Neuronal stem cell (in vitro differentiated cells): Measurements from ENCODE around the gene APEH.

ENCODE experiments used
- DNase-seq: peaks from one replicate; pipeline ENCODE4 v3.0.0-alpha.2; 2013; ENCODE audit warnings: low spot score
- H2AFZ ChIP-seq: one replicate; pipeline ENCODE4 v1.6.1; 2013; ENCODE audit warnings: mild to moderate bottlenecking, low read length, inconsistent platforms
- H2AK5ac ChIP-seq: 2 replicates; pipeline ENCODE4 v1.6.1; 2013; ENCODE audit warnings: low read depth, mild to moderate bottlenecking, inconsistent platforms, low read length, moderate library complexity, mixed read lengths
- H2BK120ac ChIP-seq: 2 replicates; pipeline ENCODE4 v1.6.1; 2013; ENCODE audit warnings: low read depth, mild to moderate bottlenecking, inconsistent platforms, low read length, moderate library complexity, mixed read lengths
- H2BK12ac ChIP-seq: one replicate; pipeline ENCODE4 v1.6.1; 2013; ENCODE audit warnings: low read length, inconsistent platforms
- H2BK15ac ChIP-seq: 2 replicates; pipeline ENCODE4 v1.6.1; 2013; ENCODE audit warnings: mild to moderate bottlenecking, low read length, inconsistent platforms, mixed read lengths
- H2BK5ac ChIP-seq: one replicate; pipeline ENCODE4 v1.6.1; 2013; ENCODE audit warnings: inconsistent platforms, mild to moderate bottlenecking, low read length, moderate library complexity
- H3K14ac ChIP-seq: one replicate; pipeline ENCODE4 v1.6.1; 2013; ENCODE audit warnings: low read length, inconsistent platforms
- H3K18ac ChIP-seq: 2 replicates; pipeline ENCODE4 v1.6.1; 2013; ENCODE audit warnings: low read length, inconsistent platforms
- H3K23ac ChIP-seq: 2 replicates; pipeline ENCODE4 v1.6.1; 2013; ENCODE audit warnings: low read depth, mild to moderate bottlenecking, mixed read lengths, low read length, inconsistent platforms; ENCODE audit not compliant: poor library complexity
- H3K27ac ChIP-seq: replicated peaks from 3 replicates; pipeline ENCODE4 v1.5.1; 2013; ENCODE audit warnings: low read length, inconsistent platforms
- H3K27me3 ChIP-seq, 3 experiments: 2 replicates each; pipeline ENCODE4 v1.6.1; 2013; ENCODE audit warnings: low read length in 3 of 3, mild to moderate bottlenecking in 2 of 3, inconsistent platforms in 1 of 3, low read depth in 1 of 3, mixed read lengths in 1 of 3, moderate library complexity in 1 of 3; ENCODE audit not compliant: control insufficient read depth in 3 of 3, insufficient read depth in 3 of 3
- H3K36me3 ChIP-seq, 2 donors: replicated peaks in 1 of 2; 2 replicates each; pipeline ENCODE4 v1.6.1; 2013; ENCODE audit warnings: low read length in 2 of 2; ENCODE audit not compliant: control insufficient read depth in 2 of 2, insufficient read depth in 2 of 2
- H3K4ac ChIP-seq: 2 replicates; pipeline ENCODE4 v1.6.1; 2013; ENCODE audit warnings: inconsistent platforms, mild to moderate bottlenecking, low read length, moderate library complexity
- H3K4me1 ChIP-seq, 2 donors: 1 replicate in 1 of 2; 2 replicates in 1 of 2; pipeline ENCODE4 v1.6.1; 2013; ENCODE audit warnings: low read length in 2 of 2, low read depth in 1 of 2; ENCODE audit not compliant: control insufficient read depth in 2 of 2, insufficient read depth in 1 of 2
- H3K4me2 ChIP-seq: one replicate; pipeline ENCODE4 v1.6.1; 2013; ENCODE audit warnings: mild to moderate bottlenecking, low read length, inconsistent platforms; ENCODE audit not compliant: insufficient read depth, poor library complexity, severe bottlenecking
- H3K4me3 ChIP-seq, 2 donors: 2 replicates each; pipeline ENCODE4 v1.5.1; 2013; ENCODE audit warnings: low read length in 2 of 2, mild to moderate bottlenecking in 2 of 2, inconsistent platforms in 1 of 2, moderate library complexity in 1 of 2
- H3K79me1 ChIP-seq: one replicate; pipeline ENCODE4 v1.6.1; 2013; ENCODE audit warnings: low read depth, mild to moderate bottlenecking, inconsistent platforms, low read length, moderate library complexity
- H3K9ac ChIP-seq: one replicate; pipeline ENCODE4 v1.6.1; 2013; ENCODE audit warnings: mild to moderate bottlenecking, low read depth, low read length, inconsistent platforms; ENCODE audit not compliant: poor library complexity
- H3K9me3 ChIP-seq, 2 donors: replicated peaks in 1 of 2; 2 replicates each; pipeline versions ENCODE3 to v1.6.1; 2013; ENCODE audit warnings: low read length in 2 of 2, mild to moderate bottlenecking in 2 of 2, inconsistent platforms in 1 of 2, low read depth in 1 of 2, mixed read lengths in 1 of 2, moderate library complexity in 1 of 2; ENCODE audit not compliant: control insufficient read depth in 2 of 2, insufficient read depth in 1 of 2
- H4K8ac ChIP-seq: one replicate; pipeline ENCODE4 v1.6.1; 2013; ENCODE audit warnings: low read depth, mild to moderate bottlenecking, inconsistent platforms, low read length, moderate library complexity
- H4K91ac ChIP-seq: one replicate; pipeline ENCODE4 v1.6.1; 2013; ENCODE audit warnings: low read length, low read depth, mild to moderate bottlenecking, inconsistent platforms; ENCODE audit not compliant: poor library complexity
- WGBS, 2 donors: extraction: QIAGEN DNeasy Blood & Tissue Kit; methylation state at CpG; one replicate each; pipeline ENCODE4 v1.1.7; 2013; ENCODE audit warnings: missing lambda C conversion rate in 2 of 2, mixed read lengths in 1 of 2; ENCODE audit not compliant: insufficient read length in 2 of 2, insufficient replicate concordance in 1 of 2; ENCODE audit errors: extremely low coverage in 2 of 2; 5-methylcytosine and 5-hydroxymethylcytosine counted together

APEH gene

DNA sequence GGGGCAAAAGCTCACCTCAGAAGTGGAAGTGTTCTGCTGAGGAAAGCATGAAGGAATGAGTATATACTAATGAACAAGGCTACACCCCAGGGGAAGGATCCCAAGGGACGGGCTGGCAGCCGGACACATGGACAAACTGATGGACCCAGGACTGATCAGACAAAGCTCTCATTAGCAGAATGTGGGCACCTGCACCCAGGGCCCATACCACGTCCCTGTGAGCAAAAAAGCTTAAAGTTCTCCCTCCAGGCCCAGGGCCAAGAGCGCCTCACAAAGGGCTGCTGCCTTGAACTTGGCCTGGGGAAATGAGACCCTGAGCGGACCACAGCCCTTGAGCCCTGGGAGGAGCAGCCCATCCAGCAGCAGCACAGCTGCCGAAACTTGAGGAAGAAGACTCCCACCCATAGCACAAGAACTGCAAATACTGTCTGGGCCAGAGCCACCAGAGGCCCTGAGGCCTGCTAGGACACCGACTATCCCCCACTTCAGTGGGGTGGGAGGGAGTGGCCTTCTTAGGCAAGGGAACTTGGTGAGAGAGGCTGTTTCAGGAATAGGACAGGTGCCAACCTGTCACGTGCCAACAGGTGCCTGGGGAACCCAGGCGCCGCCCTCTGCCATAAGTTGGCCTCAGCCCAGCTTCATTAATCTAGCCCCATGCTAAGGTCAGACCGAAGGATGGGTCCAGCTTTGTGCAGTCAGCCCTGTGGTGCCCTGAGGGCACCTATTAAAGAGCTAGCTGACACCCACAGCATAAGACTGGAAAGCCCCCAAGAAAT is 51.9 kb downstream of the APEH start:
- Histone ChIP-seq H3K79me1 (peaks cover 25% of the 10 kb centered on the region), H3K27ac (no peak overlapping the region), H3K18ac (no peak overlapping the region), H4K91ac (no peak overlapping the region), H3K23ac (no peak overlapping the region), H3K27me3 (peaks cover 0 to 1% (median 0%) of the 10 kb centered on the region in 3 experiments), H2BK12ac (no peak overlapping the region), H2BK5ac (peak overlapping the region; percentile 69), H3K4me2 (no peak overlapping the region), H3K4me1 (peaks cover 9 to 14% of the 10 kb centered on the region in 2 donors), H2BK120ac (no peak overlapping the region), H2AFZ (no peak overlapping the region), H3K9me3 (no peaks in the 10 kb centered on the region), H3K9ac (no peak overlapping the region), H3K14ac (no peak overlapping the region), H3K4ac (no peak overlapping the region), H2AK5ac (no peak overlapping the region), H4K8ac (no peak overlapping the region), H2BK15ac (no peak overlapping the region), H3K4me3 (no peak overlapping the region), H3K36me3 (peaks cover 45 to 78% of the 10 kb centered on the region in 2 donors)
- no CpG with 5 or more reads among the region's 11 CpGs for WGBS, 2 donors
- DNase-seq = no peak

DNA sequence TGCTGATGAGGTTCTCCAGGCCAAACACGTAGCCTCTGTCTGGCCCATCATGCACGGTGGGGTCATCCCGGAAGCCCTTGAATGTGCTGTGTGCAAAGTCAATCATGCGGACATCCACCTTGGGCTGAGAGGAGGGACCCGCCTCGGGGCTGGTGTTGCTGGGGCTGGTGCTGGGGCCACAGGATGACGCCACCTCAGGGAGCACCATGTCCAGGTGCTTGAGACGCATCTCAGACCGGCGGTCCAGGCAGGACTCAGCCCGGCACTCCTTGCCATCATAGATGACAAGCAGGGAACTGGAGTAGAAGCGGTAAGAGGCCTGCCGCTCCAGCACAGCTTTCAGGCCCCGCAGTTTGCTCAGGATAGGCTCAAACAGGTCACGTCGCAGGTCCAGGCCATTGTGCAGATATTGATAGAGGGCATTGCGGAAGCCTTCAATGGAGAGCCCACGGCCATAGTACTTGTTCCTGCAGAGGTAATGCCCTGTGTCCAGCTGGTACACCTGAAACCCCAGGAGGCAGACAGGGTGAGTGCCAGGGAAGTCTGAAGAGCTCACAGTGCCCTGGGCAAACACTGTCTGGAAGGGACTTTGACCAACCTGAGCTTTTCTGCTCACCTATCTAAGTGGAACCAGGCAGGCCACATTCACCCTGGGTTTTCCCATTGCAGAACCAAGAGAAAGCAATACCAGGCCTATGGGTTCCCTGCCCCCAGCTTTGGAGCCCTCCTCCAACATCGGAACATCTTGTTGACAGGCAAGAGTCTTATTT is 53.2 kb downstream of the APEH start:
- Histone ChIP-seq H2BK15ac (no peak overlapping the region), H3K4me2 (no peak overlapping the region), H3K36me3 (peaks cover 40 to 78% of the 10 kb centered on the region in 2 donors), H3K23ac (peak overlapping the region; percentile 17), H3K4me3 (no peak overlapping the region), H2AK5ac (no peak overlapping the region), H3K27ac (no peak overlapping the region), H4K8ac (no peak overlapping the region), H2BK12ac (no peak overlapping the region), H3K4ac (no peak overlapping the region), H3K18ac (no peak overlapping the region), H2BK5ac (no peak overlapping the region), H4K91ac (no peak overlapping the region), H3K79me1 (peaks cover 18% of the 10 kb centered on the region), H3K14ac (no peak overlapping the region), H3K9me3 (no peaks in the 10 kb centered on the region), H3K4me1 (peaks cover 9 to 14% of the 10 kb centered on the region in 2 donors), H3K9ac (peak overlapping the region; percentile 38), H3K27me3 (peaks cover 0 to 1% (median 0%) of the 10 kb centered on the region in 3 experiments), H2BK120ac (no peak overlapping the region), H2AFZ (no peak overlapping the region)
- no CpG with 5 or more reads among the region's 19 CpGs for WGBS, 2 donors
- no peak for DNase-seq

DNA sequence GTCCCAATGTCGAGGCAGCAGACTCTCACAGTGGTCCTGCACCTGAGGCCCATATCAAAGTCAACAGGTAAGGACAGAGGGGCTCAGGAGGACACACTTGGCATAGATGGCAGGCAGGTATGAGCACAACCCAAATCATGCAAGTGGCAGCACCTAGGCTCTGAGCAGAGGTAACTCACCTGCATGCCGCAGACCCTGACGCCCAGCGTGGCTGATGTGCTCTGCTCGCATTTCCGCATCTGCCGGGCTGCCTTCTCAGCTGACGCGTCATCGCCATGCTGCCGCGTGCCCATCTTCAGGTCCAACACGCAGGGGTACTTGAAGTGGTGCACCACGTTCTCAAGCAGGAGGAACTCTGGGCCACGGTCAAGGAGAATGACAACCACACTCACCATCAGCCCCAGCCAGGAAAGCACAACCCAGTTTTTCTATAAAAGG is 53.8 kb downstream of the APEH start:
- H2BK5ac ChIP-seq = no peak overlapping the region
- H2AFZ ChIP-seq = no peak overlapping the region
- H3K9ac ChIP-seq = peak overlapping the region; percentile 38
- H3K27me3 ChIP-seq = peaks cover 0 to 1% (median 0%) of the 10 kb centered on the region in 3 experiments
- H3K4me2 ChIP-seq = no peak overlapping the region
- no peak overlapping the region for H3K18ac ChIP-seq
- H2BK15ac ChIP-seq = no peak overlapping the region
- no peak overlapping the region for H4K8ac ChIP-seq
- H3K4ac ChIP-seq = peak overlapping the region; percentile 39
- H3K79me1 ChIP-seq = peaks cover 13% of the 10 kb centered on the region
- H3K36me3 ChIP-seq = peaks cover 41 to 78% of the 10 kb centered on the region in 2 donors
- no peak overlapping the region for H2AK5ac ChIP-seq
- H3K4me3 ChIP-seq = peak overlapping the region in 1 of 2 donors; percentile 7
- H3K4me1 ChIP-seq = peaks cover 5 to 9% of the 10 kb centered on the region in 2 donors
- H2BK12ac ChIP-seq = no peak overlapping the region
- H4K91ac ChIP-seq = no peak overlapping the region
- no peak for DNase-seq
- H3K14ac ChIP-seq = no peak overlapping the region
- peak overlapping the region; percentile 83 for H3K23ac ChIP-seq
- no CpG with 5 or more reads among the region's 15 CpGs for WGBS, 2 donors
- no peak overlapping the region for H2BK120ac ChIP-seq
- no peaks in the 10 kb centered on the region for H3K9me3 ChIP-seq
- H3K27ac ChIP-seq = no peak overlapping the region
